ENCODE measurements around the gene MTX1. TPM values are rescaled to one million over a fixed set of nuclear protein-coding genes. Genes with fewer than 3 reads are reported as not detected.

Gene MTX1
- polyA plus RNA-seq, 2 of the 4 experiments (the other 2 are of a cell fraction): 53.4 to 67.1 TPM

DNA sequence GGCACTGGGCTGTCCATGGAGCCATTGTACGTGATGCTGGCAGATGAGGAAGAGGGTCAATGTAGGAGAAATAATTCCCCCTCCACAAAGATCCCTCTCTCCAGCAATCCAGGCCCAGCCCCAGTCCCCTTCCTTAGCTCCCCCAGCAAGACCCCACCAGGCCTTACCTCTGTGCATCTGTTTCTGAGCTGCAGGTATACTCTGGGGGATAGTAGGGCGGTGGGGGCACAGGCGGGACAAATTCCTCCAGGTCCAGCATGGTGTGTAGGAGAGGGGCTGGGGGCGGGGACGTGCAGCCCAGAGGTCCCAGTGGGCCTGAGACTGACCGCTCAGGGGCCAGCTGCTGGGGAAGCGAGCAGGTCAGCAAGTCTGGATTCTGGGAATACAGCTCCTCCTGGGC is 43.1 kb downstream of the MTX1 start:
- H3K4me1 ChIP-seq: peaks cover 21% of the 10 kb centered on the region
- FAIRE-seq (no peak), ATAC-seq (no peak), DNase-seq (ENCODE audit: low read depth in 1 of 2, low spot score in 1 of 2) (no peak)
- no peak overlapping the region for H3K4me3 ChIP-seq
- H3K27ac ChIP-seq: no peak overlapping the region
- no peak overlapping the region for H3K4me2 ChIP-seq
- ChIA-PET POLR2A (interaction anchor here (1.8 to 2.4 kb wide), 3 partner anchors 10 to 72 kb away, joined by 10 to 13 read pairs (median 11); partner anchors contain the start of genes CLK2 and SCAMP3), CTCF (interaction anchor here (0.6 to 10.4 kb wide), 45 partner anchors 11 to 441 kb away, joined by 3 to 326 read pairs (median 10); partner anchors contain the start of genes CLK2, FDPS, HCN3 and MSTO1)
- no peak for TF ChIP-seq ELK1 (IDR thresholded peaks at IDR 0.05; ENCODE audit: low read depth, low read length)
- TF ChIP-seq ZSCAN20 (CRISPR knock-in tag; IDR thresholded peaks at IDR 0.05): no peak
- no peak for TF ChIP-seq RARB (CRISPR knock-in tag; IDR thresholded peaks at IDR 0.05)
- no peak for TF ChIP-seq NR3C1 (IDR thresholded peaks at IDR 0.05)
- no peak for TF ChIP-seq MAX (IDR thresholded peaks at IDR 0.05)
- TF ChIP-seq HOXA7 (CRISPR knock-in tag; IDR thresholded peaks at IDR 0.05): no peak
- TF ChIP-seq GATA3 (IDR thresholded peaks at IDR 0.05; ENCODE audit: borderline replicate concordance): no peak
- no peak for TF ChIP-seq FOSB (CRISPR knock-in tag; IDR thresholded peaks at IDR 0.05)
- no peaks in the 10 kb centered on the region for H3K9me3 ChIP-seq
- 89% methylated on average over 6 of the region's 7 CpGs for WGBS (ENCODE audit: missing lambda C conversion rate)

GRCh38 chr1:155253208-155253607 is 44.7 kb downstream of the MTX1 start:
- CTCF ChIA-PET: interaction anchor here (4.0 to 10.4 kb wide), 2 partner anchors 13 to 64 kb away, joined by 29 to 326 read pairs; partner anchors contain the start of genes CLK2 and SCAMP3
- Histone ChIP-seq H3K4me2 (peak overlapping the region; percentile 88), H3K4me3 (no peak overlapping the region), H3K27ac (peak overlapping the region in 1 of 2 experiments; percentile 97; a peak in 1 of 6 replicates), H3K4me1 (peaks cover 21% of the 10 kb centered on the region), H3K9me3 (no peaks in the 10 kb centered on the region)
- WGBS (ENCODE audit: missing lambda C conversion rate): 92% methylated on average over 5 of the region's 5 CpGs
- POLR2A ChIA-PET: no interaction called here
- FAIRE-seq: no peak
- no peak for DNase-seq (ENCODE audit: low read depth in 1 of 2, low spot score in 1 of 2)
- no peak for TF ChIP-seq NPAS2 (CRISPR knock-in tag; IDR thresholded peaks at IDR 0.05; ENCODE audit: borderline replicate concordance)
- TF ChIP-seq, protein P1, sequence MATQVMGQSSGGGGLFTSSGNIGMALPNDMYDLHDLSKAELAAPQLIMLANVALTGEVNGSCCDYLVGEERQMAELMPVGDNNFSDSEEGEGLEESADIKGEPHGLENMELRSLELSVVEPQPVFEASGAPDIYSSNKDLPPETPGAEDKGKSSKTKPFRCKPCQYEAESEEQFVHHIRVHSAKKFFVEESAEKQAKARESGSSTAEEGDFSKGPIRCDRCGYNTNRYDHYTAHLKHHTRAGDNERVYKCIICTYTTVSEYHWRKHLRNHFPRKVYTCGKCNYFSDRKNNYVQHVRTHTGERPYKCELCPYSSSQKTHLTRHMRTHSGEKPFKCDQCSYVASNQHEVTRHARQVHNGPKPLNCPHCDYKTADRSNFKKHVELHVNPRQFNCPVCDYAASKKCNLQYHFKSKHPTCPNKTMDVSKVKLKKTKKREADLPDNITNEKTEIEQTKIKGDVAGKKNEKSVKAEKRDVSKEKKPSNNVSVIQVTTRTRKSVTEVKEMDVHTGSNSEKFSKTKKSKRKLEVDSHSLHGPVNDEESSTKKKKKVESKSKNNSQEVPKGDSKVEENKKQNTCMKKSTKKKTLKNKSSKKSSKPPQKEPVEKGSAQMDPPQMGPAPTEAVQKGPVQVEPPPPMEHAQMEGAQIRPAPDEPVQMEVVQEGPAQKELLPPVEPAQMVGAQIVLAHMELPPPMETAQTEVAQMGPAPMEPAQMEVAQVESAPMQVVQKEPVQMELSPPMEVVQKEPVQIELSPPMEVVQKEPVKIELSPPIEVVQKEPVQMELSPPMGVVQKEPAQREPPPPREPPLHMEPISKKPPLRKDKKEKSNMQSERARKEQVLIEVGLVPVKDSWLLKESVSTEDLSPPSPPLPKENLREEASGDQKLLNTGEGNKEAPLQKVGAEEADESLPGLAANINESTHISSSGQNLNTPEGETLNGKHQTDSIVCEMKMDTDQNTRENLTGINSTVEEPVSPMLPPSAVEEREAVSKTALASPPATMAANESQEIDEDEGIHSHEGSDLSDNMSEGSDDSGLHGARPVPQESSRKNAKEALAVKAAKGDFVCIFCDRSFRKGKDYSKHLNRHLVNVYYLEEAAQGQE (IDR thresholded peaks at IDR 0.05): no peak
- TF ChIP-seq CTCF (IDR thresholded peaks at IDR 0.05): no peak
- no peak for TF ChIP-seq HOXA7 (CRISPR knock-in tag; IDR thresholded peaks at IDR 0.05)
- TF ChIP-seq BHLHE40 (IDR thresholded peaks at IDR 0.05; ENCODE audit: low read depth, low read length): no peak
- no peak for TF ChIP-seq PHF8 (IDR thresholded peaks at IDR 0.05; ENCODE audit: borderline replicate concordance, low read depth)
- no peak for TF ChIP-seq HEYL (CRISPR knock-in tag; IDR thresholded peaks at IDR 0.05)
- no peak for TF ChIP-seq CHD4 (IDR thresholded peaks at IDR 0.05; ENCODE audit: borderline replicate concordance)
- no peak for TF ChIP-seq ESRRA (IDR thresholded peaks at IDR 0.05; ENCODE audit: borderline replicate concordance, low read length)
- no peak for TF ChIP-seq ZC3H11A (IDR thresholded peaks at IDR 0.05)
- no peak for TF ChIP-seq ELK1 (IDR thresholded peaks at IDR 0.05; ENCODE audit: low read depth, low read length)
- no peak for TF ChIP-seq SREBF2 (IDR thresholded peaks at IDR 0.05)
- TF ChIP-seq KDM1A (IDR thresholded peaks at IDR 0.05; ENCODE audit: low read depth): no peak
- no peak for TF ChIP-seq ATOH8 (CRISPR knock-in tag; IDR thresholded peaks at IDR 0.05; ENCODE audit: low read depth)
- TF ChIP-seq, protein P2, sequence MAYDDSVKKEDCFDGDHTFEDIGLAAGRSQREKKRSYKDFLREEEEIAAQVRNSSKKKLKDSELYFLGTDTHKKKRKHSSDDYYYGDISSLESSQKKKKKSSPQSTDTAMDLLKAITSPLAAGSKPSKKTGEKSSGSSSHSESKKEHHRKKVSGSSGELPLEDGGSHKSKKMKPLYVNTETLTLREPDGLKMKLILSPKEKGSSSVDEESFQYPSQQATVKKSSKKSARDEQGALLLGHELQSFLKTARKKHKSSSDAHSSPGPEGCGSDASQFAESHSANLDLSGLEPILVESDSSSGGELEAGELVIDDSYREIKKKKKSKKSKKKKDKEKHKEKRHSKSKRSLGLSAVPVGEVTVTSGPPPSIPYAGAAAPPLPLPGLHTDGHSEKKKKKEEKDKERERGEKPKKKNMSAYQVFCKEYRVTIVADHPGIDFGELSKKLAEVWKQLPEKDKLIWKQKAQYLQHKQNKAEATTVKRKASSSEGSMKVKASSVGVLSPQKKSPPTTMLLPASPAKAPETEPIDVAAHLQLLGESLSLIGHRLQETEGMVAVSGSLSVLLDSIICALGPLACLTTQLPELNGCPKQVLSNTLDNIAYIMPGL (CRISPR knock-in tag; IDR thresholded peaks at IDR 0.05; ENCODE audit: borderline replicate concordance): no peak
- TF ChIP-seq RAD21 (conservative IDR thresholded peaks at IDR 0.05 in 1 of 2, IDR thresholded peaks at IDR 0.05 in 1 of 2): no peak
- ATAC-seq: no peak
